HG02759 (cell line): ENCODE data around the gene PTPA.
A peak's percentile ranks its signal among the peaks of the same experiment; 100 is the strongest.
"Not testable (repeated sequence)": the region's sequence is repeated elsewhere in the genome, so short reads cannot be mapped to it uniquely, and the experiment has no call there.

Experiments used
- ATAC-seq: cut with Tn5 transposase; IDR thresholded peaks from one replicate; pipeline ENCODE4 v1.9.1; 2021; ENCODE audit warnings: mild to moderate bottlenecking, moderate library complexity; ENCODE audit not compliant: unreplicated experiment

Gene PTPA

GRCh38 chr9:129108805-129109536 is 2.2 kb upstream of the PTPA start:
- ATAC-seq: no peak

- ATAC-seq: no peak
These were observed 1.7 kb upstream of the PTPA start for GRCh38 chr9:129109537-129109903.

DNA sequence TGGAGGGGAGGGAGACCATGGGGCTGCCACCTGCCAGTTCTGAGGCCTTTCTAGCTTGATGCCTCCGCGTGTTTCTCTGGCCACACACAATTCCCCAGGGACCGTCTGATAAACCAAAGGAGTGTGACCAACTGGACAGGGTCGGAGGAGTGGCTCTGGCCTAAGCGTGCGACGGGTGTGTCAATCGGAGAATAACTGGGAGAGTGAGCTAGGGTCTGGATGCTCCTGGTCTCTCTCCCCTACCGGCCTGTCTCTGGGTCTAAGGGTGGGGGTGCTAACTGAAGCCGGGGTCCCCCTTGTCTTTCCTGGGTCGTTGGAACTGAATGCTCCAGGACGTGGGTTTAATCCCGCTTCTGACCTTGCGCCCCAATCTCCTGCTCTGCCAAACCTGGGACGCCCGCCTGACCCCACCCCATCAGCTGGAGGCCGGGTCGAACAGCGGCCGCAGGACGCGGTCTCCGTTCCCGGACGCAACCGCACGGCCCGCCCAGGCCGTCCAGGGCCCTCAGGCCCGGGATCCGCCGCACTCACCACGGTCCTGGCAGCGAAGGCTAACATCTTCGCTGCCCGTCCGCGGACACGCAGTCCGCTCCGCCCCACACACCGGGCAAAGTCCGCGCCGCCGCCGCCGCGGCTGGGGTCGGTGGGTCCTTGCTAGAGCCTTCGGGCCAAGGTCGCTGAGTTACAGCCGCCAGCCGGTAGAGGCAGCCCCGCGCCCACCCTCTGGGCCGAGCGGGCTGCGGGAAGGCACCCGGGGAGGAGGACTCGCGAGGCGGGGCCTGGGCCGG is 1.1 kb upstream of the PTPA start:
- no peak for ATAC-seq

DNA sequence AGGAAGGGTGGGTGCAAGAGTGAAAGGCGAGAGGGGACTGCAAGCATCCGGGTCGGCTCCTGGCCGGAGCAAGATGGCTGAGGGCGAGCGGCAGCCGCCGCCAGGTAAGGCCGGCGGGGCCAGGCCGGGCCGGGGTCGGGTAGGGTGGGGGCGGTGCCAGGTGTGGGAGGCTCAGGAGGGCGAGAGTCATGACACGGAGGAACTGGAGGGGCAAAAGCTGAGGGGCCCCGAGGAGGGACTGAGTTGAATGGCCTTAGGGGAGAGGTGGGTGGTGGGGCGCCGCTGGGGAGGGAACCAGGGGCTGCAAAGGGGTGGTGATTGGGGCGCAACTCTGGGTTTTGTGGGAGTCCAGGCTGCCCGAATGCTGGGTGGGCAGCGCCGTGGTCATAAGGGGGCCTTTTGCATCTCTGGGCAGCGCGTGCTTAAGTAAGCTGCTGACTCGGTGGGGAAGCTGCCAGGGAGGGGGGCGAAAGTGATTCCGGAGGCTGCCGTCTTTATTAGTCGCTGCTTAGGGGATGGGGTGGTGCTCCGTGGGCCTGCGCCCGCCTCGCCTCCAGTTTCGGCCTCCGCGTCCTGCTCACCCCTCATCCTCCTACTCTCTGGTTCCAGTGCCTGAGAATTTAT is 425 bp downstream of the PTPA start:
- ATAC-seq: peak; percentile 36

DNA sequence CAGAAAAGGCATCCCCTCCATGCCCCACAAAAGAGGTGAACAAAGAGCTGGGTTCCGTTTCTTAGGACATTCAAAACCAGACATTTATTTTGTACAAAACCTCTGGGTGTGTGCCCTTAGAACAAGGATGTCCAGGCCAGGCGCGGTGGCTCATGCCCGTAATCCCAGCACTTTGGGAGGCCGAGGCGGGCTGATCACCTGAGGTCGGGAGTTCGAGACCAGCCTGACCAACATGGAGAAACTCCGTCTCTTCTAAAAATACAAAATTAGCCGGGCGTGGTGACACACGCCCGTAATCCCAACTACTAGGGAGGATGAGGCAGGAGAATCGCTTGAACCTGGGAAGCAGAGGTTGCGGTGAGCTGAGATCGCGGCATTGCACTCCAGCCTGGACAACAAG is 1.3 kb downstream of the PTPA start:
- not testable (repeated sequence) for ATAC-seq

DNA sequence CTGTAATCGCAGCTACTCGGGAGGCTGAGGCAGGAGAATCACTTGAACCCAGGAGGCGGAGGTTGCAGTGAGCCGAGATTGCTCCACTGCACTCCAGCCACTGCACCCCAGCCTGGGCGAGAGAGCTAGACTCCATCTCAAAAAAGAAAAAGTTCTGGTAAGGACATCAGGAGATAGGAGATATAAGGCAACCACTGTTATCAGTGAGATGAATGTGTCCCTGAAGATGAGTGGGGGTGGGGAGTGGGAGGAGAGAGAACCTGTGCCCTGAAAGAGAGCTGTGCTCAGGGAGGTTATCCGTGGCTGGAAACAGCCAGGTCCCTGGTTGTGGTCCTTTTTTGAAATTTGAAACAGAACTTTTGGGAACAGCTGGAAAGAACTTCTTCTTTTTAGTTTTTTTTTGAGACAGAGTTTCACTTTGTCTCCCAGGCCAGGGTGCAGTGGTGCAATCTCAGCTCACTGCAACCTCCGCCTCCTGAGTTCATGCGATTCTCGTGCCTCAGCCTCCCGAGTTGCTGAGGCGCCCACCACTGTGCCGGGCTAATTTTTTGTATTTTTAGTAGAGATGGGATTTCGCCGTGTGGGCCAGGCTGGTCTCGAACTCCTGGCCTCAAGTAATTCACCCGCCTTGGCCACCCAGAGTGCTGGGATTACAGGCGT is 2.6 kb downstream of the PTPA start:
- ATAC-seq: no peak

GRCh38 chr9:129118799-129119198 is 7.6 kb downstream of the PTPA start:
- ATAC-seq: no peak

DNA sequence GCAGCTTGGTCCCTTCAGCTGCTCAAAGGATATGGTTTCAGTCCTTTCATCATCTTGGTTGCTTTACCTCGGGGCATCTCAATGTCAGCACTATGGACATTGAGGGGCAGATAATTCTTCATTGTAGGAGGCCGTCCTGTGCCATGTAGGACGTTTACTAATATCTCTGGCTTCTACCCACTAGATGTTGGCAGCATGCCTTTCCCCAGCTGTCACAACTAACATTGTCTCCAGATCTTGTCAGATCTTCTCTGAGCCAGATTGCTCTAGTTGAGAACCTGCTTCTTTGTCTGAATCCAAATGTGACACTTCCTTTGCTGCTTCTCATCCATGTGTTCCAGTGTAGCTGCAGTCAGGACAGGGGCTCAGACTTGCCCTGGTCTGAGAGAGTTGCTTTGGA is 10.3 kb downstream of the PTPA start:
- no peak for ATAC-seq

DNA sequence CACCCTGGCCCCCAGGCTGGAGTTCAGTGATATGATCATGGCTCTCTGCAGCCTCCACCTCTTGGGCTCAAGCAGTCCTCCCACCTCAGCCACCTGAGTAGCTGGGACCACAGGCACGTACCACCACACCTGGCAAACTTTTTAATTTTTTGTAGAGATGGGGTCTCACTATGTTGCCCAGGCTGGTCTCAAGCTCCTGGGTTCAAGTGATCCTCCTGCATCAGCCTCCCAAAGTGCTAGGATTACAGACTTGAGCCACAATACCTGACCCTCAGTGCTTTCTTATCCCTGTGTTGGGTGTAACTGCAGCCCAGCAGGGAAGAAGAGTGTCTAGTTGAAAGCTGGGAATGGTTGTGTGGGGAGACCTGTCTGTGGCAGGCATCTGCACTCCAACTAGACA is 10.9 kb downstream of the PTPA start:
- ATAC-seq: no peak

DNA sequence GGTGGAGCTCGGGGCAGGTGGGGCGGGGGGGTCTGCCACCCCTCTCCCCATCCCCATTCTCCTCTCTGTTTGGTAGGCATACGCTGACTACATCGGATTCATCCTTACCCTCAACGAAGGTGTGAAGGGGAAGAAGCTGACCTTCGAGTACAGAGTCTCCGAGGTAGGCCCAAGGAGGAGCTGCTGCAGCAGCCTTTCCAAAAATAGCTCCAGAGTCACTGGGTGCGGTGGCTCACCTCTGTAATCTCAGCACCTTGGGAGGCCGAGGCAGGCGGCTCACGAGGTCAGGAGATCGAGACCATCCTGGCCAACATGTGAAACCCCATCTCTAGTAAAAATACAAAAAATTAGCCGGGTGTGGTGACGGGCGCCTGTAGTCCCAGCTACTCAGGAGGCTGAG is 11.8 kb downstream of the PTPA start:
- not testable (repeated sequence) for ATAC-seq

- ATAC-seq: no peak
These were observed 13.4 kb downstream of the PTPA start for GRCh38 chr9:129124506-129125069.

GRCh38 chr9:129125478-129125877 is 14.3 kb downstream of the PTPA start:
- ATAC-seq: no peak

DNA sequence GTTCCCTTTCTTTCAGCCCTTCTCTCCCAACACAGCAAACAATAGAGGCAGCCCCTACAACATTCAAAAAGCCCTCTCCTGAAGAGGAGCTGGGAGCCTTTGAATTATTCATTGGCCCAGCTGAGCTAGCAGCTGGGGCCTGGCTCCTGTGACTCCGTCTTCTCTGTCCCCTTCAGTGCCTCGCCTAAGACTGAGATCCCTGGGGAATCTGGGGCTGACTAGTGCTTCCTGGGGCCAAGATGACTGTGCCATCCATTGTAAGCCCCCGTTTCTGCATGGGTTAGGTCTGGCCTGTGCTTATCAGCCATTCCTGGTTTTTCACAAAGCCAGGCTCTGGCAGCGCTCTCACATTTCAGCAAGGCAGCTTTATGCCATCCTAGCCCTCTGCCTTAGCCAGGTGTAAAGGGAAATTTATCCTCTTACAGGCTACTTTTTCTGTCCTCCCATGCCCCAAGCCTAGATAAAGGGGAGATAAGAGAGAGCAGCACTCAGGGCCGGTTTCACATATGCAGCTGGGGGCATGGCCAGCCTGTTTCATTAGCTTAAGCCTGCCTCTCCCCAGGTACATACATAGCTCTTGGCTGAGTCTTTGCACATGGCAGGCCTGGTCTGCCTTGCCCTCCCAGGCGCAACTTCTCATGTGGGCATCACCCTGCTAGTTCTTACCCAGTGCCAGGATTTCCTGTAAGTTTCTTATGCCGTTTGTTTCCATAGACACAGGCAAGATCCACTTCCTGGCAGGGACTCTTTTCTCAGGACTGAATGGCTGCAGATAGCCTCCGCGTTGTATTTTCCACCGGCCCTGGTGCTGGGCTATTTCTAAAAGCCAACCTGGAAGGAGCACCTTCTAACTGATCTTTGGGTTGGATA is 15.8 kb downstream of the PTPA start:
- ATAC-seq: no peak

DNA sequence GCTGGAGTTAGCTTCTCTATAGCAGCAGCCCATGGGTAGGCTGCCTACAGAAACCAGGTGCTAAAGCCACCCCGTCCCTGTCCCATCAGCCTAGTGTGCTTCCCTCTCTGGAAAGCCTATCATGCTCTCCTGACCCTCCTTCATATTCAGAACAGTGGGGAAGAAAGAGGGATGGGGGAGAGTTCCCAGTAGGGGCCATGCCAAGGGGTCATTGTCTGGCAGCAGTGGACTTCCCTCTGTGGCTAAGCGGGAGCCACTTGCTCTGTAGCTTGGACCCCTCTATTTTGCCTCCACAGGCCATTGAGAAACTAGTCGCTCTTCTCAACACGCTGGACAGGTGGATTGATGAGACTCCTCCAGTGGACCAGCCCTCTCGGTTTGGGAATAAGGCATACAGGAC is 17.5 kb downstream of the PTPA start:
- no peak for ATAC-seq

- not testable (repeated sequence) for ATAC-seq
These were observed 19.1 kb downstream of the PTPA start for GRCh38 chr9:129130271-129130670.

GRCh38 chr9:129130791-129131190 is 19.6 kb downstream of the PTPA start:
- no peak for ATAC-seq

DNA sequence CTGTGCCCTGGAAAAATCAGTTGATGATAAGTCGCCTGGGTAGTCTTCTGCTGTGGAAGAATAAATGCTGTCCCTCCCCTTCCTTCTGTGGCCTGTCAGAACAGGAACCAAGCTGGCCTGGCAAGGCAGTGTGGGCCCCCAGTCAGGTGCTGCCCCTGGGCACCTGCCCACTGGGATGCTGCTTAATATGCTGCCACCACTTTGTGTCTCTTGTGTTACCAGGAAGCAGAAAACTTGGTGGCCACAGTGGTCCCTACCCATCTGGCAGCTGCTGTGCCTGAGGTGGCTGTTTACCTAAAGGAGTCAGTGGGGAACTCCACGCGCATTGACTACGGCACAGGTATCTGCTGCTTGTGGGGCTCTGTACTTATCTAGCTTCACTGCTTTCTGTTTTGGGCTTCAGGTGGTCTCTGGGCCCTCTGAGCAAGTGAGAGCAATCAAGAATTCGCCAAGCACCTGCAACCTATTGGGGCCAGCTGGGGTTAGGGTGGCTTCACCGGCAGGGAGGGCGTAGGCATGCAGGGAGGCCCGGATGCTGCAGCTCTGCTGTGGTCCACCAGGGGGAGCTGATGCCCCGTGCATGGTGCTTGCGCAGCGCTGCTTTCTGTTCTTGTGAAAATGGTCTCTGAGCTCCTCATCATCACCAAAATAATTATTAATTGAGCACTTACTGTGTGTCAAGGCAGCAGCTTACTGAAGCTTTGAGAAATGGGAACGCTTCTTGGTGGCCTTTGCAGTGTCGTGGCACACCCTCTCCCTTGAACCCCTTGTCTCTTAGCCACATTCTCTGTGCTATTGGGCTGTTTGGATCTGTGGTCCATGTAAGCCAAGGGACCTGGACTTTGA is 20.3 kb downstream of the PTPA start:
- no peak for ATAC-seq

- no peak for ATAC-seq
These were observed 21.9 kb downstream of the PTPA start for GRCh38 chr9:129133082-129133481.

GRCh38 chr9:129135476-129135875 is 24.3 kb downstream of the PTPA start:
- no peak for ATAC-seq
